Measurements from ENCODE around the gene CD274. TPM values are rescaled to one million over a fixed set of nuclear protein-coding genes. Genes with fewer than 3 reads are reported as not detected.

The CD274 gene
- polyA plus RNA-seq, 1 donor from 2014 or later = 0.16 TPM

GRCh38 chr9:5482194-5482593 lies 31.9 kb downstream of the CD274 start:
- Histone ChIP-seq H3K4me3 (ENCODE audit: low read length) (no peak overlapping the region), H3K9me3 (ENCODE audit: low read length) (no peaks in the 10 kb centered on the region), H4K20me1 (ENCODE audit: insufficient read depth) (no peaks in the 10 kb centered on the region), H3F3A (ENCODE audit: insufficient read depth, low read length, poor library complexity, severe bottlenecking) (no peaks in the 10 kb centered on the region), H3K9ac (ENCODE audit: low read length) (no peak overlapping the region), H2AFZ (ENCODE audit: low read depth, low read length) (no peak overlapping the region), H3K27ac (ENCODE audit: low read length) (no peak overlapping the region), H3K9me2 (ENCODE audit: insufficient read depth, low read length) (no peaks in the 10 kb centered on the region), H3K36me3 (ENCODE audit: insufficient read depth, low read length) (no peaks in the 10 kb centered on the region), H3K4me2 (ENCODE audit: low read length) (no peak overlapping the region), H3K27me3 (ENCODE audit: insufficient read depth, low read depth, low read length) (no peaks in the 10 kb centered on the region), H3K79me2 (replicated peaks; ENCODE audit: insufficient read depth, low read length) (no peaks in the 10 kb centered on the region)
- no peak for TF ChIP-seq SMC3 (conservative IDR thresholded peaks at IDR 0.05; ENCODE audit: poor library complexity)
- TF ChIP-seq POLR2AphosphoS5 (IDR thresholded peaks at IDR 0.05) = no peak
- TF ChIP-seq EP300 (conservative IDR thresholded peaks at IDR 0.05; ENCODE audit: poor library complexity, severe bottlenecking) = no peak
- no peak for TF ChIP-seq EZH2 (IDR thresholded peaks at IDR 0.05; ENCODE audit: borderline replicate concordance, insufficient read depth, low read length, poor library complexity, severe bottlenecking)
- TF ChIP-seq CTCF (IDR thresholded peaks at IDR 0.05; ENCODE audit: poor library complexity, severe bottlenecking) = no peak
- no peak for TF ChIP-seq REST (IDR thresholded peaks at IDR 0.05; ENCODE audit: borderline replicate concordance)
- TF ChIP-seq RAD21 (conservative IDR thresholded peaks at IDR 0.05) = no peak
- no peak for TF ChIP-seq TAF1 (IDR thresholded peaks at IDR 0.05; ENCODE audit: low read depth)
- TF ChIP-seq MXI1 (conservative IDR thresholded peaks at IDR 0.05; ENCODE audit: poor library complexity, severe bottlenecking) = no peak

- Histone ChIP-seq H3K4me3 (ENCODE audit: low read length) (no peak overlapping the region), H3K9me3 (ENCODE audit: low read length) (no peaks in the 10 kb centered on the region), H3K9me2 (ENCODE audit: insufficient read depth, low read length) (no peaks in the 10 kb centered on the region), H3K79me2 (replicated peaks; ENCODE audit: insufficient read depth, low read length) (no peaks in the 10 kb centered on the region), H3K9ac (ENCODE audit: low read length) (no peak overlapping the region), H3K27ac (ENCODE audit: low read length) (no peak overlapping the region), H4K20me1 (ENCODE audit: insufficient read depth) (no peaks in the 10 kb centered on the region), H3K36me3 (ENCODE audit: insufficient read depth, low read length) (no peaks in the 10 kb centered on the region), H3F3A (ENCODE audit: insufficient read depth, low read length, poor library complexity, severe bottlenecking) (no peaks in the 10 kb centered on the region), H2AFZ (ENCODE audit: low read depth, low read length) (no peak overlapping the region), H3K27me3 (ENCODE audit: insufficient read depth, low read depth, low read length) (no peaks in the 10 kb centered on the region), H3K4me2 (ENCODE audit: low read length) (no peak overlapping the region)
- TF ChIP-seq EP300 (conservative IDR thresholded peaks at IDR 0.05; ENCODE audit: poor library complexity, severe bottlenecking) (no peak), POLR2AphosphoS5 (IDR thresholded peaks at IDR 0.05) (no peak), SMC3 (conservative IDR thresholded peaks at IDR 0.05; ENCODE audit: poor library complexity) (no peak), REST (IDR thresholded peaks at IDR 0.05; ENCODE audit: borderline replicate concordance) (no peak)
Measured at GRCh38 chr9:5483306-5483705, 33.0 kb downstream of the CD274 start.

Data from neural cell (in vitro differentiated cells).